Glutamatergic neuron (in vitro differentiated cells): Measurements from ENCODE around the gene SNX9. TPM values are rescaled to one million over a fixed set of nuclear protein-coding genes. Genes with fewer than 3 reads are reported as not detected.

Source experiments
- DNase-seq: peaks from one replicate; pipeline ENCODE4 v3.0.0; 2022
- H3K27ac Mint-ChIP-seq: one replicate; pipeline ENCODE4 v1.8.0; 2020; ENCODE audit warnings: mild to moderate bottlenecking, mixed read lengths, inconsistent platforms; ENCODE audit not compliant: unreplicated experiment
- H3K27me3 Mint-ChIP-seq: one replicate; pipeline ENCODE4 v1.8.0; 2020; ENCODE audit warnings: mild to moderate bottlenecking, moderate library complexity, mixed read lengths, inconsistent platforms; ENCODE audit not compliant: unreplicated experiment
- H3K36me3 Mint-ChIP-seq: one replicate; pipeline ENCODE4 v1.8.0; 2020; ENCODE audit warnings: mild to moderate bottlenecking, mixed read lengths, inconsistent platforms; ENCODE audit not compliant: unreplicated experiment
- H3K4me1 Mint-ChIP-seq: one replicate; pipeline ENCODE4 v1.8.0; 2020; ENCODE audit warnings: mild to moderate bottlenecking, low read depth, mixed read lengths, inconsistent platforms; ENCODE audit not compliant: unreplicated experiment
- H3K4me3 Mint-ChIP-seq: one replicate; pipeline ENCODE4 v1.8.0; 2020; ENCODE audit warnings: mild to moderate bottlenecking, mixed read lengths, inconsistent platforms; ENCODE audit not compliant: unreplicated experiment
- H3K9me3 Mint-ChIP-seq: one replicate; pipeline ENCODE4 v1.8.0; 2020; ENCODE audit warnings: mild to moderate bottlenecking, moderate library complexity, mixed read lengths, inconsistent platforms; ENCODE audit not compliant: unreplicated experiment
- total RNA-seq: library from RNA; stranded (reverse); fragmentation: NEBNext Ultra II Directional; extraction: Animal tissue kit (Norgen Biotek cat#: 25700); gene quantifications from one replicate; pipeline ENCODE4 v1.2.1, GENCODE V29; 2021; ENCODE audit not compliant: unreplicated experiment
- TF ChIP-seq, protein P1 (sequence below): fragments of 200-600 bp; sonication (generic); IDR thresholded peaks from one replicate; pipeline ENCODE4 v1.5.0; 2021; ENCODE audit not compliant: partially characterized antibody, unreplicated experiment

Gene SNX9
- total RNA-seq, 1 donor from 2014 or later = 45.7 TPM

DNA sequence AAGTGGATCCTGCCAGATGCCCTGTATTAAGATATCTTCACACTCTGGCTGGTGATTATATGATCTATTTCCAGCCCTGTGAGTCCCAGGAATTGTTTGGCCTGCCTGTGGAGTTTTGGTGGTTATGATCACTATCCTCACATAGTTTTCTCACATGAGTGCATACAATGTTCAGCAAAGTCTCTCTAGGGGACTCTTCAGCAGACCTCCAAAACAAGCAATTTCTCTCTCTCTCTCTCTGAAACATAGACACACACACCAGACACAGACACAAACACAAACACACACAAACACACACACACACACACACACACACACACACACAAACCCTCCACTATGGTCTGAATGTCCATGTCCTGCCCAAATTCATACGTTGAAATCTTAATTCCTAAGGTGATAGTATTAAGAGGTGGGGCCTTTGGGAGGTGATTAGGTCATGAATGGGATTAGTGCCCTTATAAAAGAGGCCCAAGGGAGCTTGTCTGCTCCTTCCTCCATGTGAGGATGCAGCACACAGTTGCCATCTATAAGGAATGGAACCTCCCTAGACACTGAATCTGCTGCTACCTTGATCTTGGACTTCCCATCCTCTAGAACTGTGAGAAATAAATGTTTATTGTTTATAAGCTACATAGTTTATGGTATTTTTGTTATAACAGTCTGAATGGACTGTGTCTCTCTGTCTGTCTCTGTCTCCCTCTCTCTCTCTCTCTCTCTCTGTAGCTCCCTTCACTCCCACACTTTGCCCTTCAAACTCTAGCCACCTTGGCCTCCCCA lies 136.6 kb downstream of the SNX9 start:
- no peak overlapping the region for H3K27ac Mint-ChIP-seq
- DNase-seq = no peak
- H3K4me1 Mint-ChIP-seq = no peaks in the 10 kb centered on the region
- peaks cover 7% of the 10 kb centered on the region for H3K9me3 Mint-ChIP-seq
- H3K27me3 Mint-ChIP-seq = no peaks in the 10 kb centered on the region
- H3K36me3 Mint-ChIP-seq = peaks cover 24% of the 10 kb centered on the region
- no peak overlapping the region for H3K4me3 Mint-ChIP-seq
- TF ChIP-seq, protein P1, sequence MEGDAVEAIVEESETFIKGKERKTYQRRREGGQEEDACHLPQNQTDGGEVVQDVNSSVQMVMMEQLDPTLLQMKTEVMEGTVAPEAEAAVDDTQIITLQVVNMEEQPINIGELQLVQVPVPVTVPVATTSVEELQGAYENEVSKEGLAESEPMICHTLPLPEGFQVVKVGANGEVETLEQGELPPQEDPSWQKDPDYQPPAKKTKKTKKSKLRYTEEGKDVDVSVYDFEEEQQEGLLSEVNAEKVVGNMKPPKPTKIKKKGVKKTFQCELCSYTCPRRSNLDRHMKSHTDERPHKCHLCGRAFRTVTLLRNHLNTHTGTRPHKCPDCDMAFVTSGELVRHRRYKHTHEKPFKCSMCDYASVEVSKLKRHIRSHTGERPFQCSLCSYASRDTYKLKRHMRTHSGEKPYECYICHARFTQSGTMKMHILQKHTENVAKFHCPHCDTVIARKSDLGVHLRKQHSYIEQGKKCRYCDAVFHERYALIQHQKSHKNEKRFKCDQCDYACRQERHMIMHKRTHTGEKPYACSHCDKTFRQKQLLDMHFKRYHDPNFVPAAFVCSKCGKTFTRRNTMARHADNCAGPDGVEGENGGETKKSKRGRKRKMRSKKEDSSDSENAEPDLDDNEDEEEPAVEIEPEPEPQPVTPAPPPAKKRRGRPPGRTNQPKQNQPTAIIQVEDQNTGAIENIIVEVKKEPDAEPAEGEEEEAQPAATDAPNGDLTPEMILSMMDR = no peak

GRCh38 chr6:157961153-157961831 lies 138.2 kb downstream of the SNX9 start:
- TF ChIP-seq, protein P1 = no peak
- Mint-ChIP-seq H3K9me3 (peaks cover 8% of the 10 kb centered on the region), H3K27me3 (no peaks in the 10 kb centered on the region)

DNA sequence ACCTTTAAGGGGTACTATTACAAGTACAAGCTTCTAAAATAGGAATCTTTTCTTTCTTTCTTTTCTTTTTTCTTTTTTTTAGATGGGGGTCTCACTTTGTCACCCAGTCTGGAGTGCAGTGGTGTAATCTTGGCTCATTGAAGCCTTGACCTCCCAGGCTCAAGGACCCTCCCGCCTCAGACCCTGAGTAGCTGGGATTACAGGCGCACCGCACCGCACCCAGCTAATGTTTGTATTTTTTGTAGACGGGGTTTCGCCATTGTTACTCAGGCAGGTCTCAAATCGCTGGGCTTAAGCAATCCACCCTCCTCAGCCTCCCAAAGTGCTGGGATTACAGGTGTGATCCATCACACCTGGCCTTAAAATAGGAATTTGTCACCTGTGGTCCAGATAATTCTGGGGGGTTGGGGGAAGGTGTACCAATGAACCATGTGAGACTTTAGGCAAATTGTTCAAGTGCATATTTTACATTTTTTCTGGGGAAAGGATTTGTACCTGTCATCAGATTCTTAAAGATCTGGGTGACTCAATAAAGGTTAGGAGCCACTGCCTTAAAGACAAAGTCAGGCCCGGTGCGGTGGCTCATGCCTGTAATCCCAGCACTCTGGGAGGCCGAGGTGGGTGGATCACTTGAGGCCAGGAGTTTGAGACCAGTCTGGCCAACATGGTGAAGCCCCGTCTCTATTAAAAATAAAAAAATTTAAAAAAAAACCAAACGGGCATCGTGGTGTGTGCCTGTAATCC lies 139.0 kb downstream of the SNX9 start:
- H3K4me1 Mint-ChIP-seq = no peaks in the 10 kb centered on the region
- peaks cover 9% of the 10 kb centered on the region for H3K9me3 Mint-ChIP-seq
- H3K4me3 Mint-ChIP-seq = no peak overlapping the region
- TF ChIP-seq, protein P1 = no peak
- no peaks in the 10 kb centered on the region for H3K27me3 Mint-ChIP-seq
- H3K36me3 Mint-ChIP-seq = peaks cover 22% of the 10 kb centered on the region
- no peak overlapping the region for H3K27ac Mint-ChIP-seq
- DNase-seq = no peak

More at GRCh38 chr6:157961153-157961831, 138.2 kb downstream of the SNX9 start:
- no peak for DNase-seq
- no peak overlapping the region for H3K27ac Mint-ChIP-seq
- H3K36me3 Mint-ChIP-seq = peaks cover 24% of the 10 kb centered on the region
- H3K4me1 Mint-ChIP-seq = no peaks in the 10 kb centered on the region
- H3K4me3 Mint-ChIP-seq = no peak overlapping the region

- no peak overlapping the region for H3K27ac Mint-ChIP-seq
- DNase-seq = no peak
- no peaks in the 10 kb centered on the region for H3K27me3 Mint-ChIP-seq
- peaks cover 9% of the 10 kb centered on the region for H3K9me3 Mint-ChIP-seq
- H3K4me3 Mint-ChIP-seq = no peak overlapping the region
- TF ChIP-seq, protein P1 = no peak
- no peaks in the 10 kb centered on the region for H3K4me1 Mint-ChIP-seq
- peaks cover 21% of the 10 kb centered on the region for H3K36me3 Mint-ChIP-seq
Observed at GRCh38 chr6:157962601-157963302, 139.7 kb downstream of the SNX9 start.
